Fibroblast of lung (primary cell): ENCODE results near the gene TIMMDC1. TPM values are rescaled to one million over a fixed set of nuclear protein-coding genes. Genes with fewer than 3 reads are reported as not detected.

Experiments used
- DNase-seq, 2 donors: peaks; one replicate each; pipeline versions ENCODE4 v3.0.0 to v3.0.0-alpha.2; 2010; ENCODE audit warnings: low read depth in 2 of 2
- H2AFZ ChIP-seq: 2 replicates; pipeline ENCODE4 v1.5.1; 2012; ENCODE audit warnings: low read length, control low read depth, inconsistent platforms
- H3K27ac ChIP-seq: 2 replicates; pipeline ENCODE4 v1.5.1; 2011; ENCODE audit warnings: low read length, control low read depth; ENCODE audit not compliant: insufficient read depth
- H3K27me3 ChIP-seq: 2 replicates; pipeline ENCODE4 v1.5.1; 2011; ENCODE audit warnings: mild to moderate bottlenecking, low read length; ENCODE audit not compliant: control insufficient read depth, insufficient read depth
- H3K36me3 ChIP-seq: 2 replicates; pipeline ENCODE4 v1.5.1; 2011; ENCODE audit warnings: low read length; ENCODE audit not compliant: control insufficient read depth, insufficient read depth
- H3K4me1 ChIP-seq: 2 replicates; pipeline ENCODE4 v1.5.1; 2011; ENCODE audit warnings: low read length; ENCODE audit not compliant: control insufficient read depth, insufficient read depth; ENCODE audit errors: extremely low read depth
- H3K4me2 ChIP-seq: 2 replicates; pipeline ENCODE4 v1.5.1; 2011; ENCODE audit warnings: low read length, control low read depth; ENCODE audit not compliant: insufficient read depth; ENCODE audit errors: extremely low read depth
- H3K4me3 ChIP-seq, 4 experiments: fragments of 200-600 bp in 1 of 4; sonication (generic) in 1 of 4; replicated peaks in 1 of 4; 2 replicates each; pipeline ENCODE4 v1.5.1; 2011 to 2016; ENCODE audit warnings: low read length in 4 of 4, low read depth in 3 of 4, mild to moderate bottlenecking in 3 of 4, control low read depth in 2 of 4, inconsistent platforms in 1 of 4, mixed read lengths in 1 of 4; ENCODE audit not compliant: insufficient read depth in 1 of 4; ENCODE audit errors: control extremely low read depth in 1 of 4
- H3K79me2 ChIP-seq: 2 replicates; pipeline ENCODE4 v1.5.1; 2012; ENCODE audit warnings: mild to moderate bottlenecking, low read length, inconsistent platforms; ENCODE audit not compliant: control insufficient read depth, insufficient read depth
- H3K9ac ChIP-seq: 2 replicates; pipeline ENCODE4 v1.5.1; 2011; ENCODE audit warnings: mild to moderate bottlenecking, low read length, control low read depth; ENCODE audit not compliant: insufficient read depth
- H3K9me3 ChIP-seq: 2 replicates; pipeline ENCODE4 v1.5.1; 2012; ENCODE audit warnings: low read depth, low read length; ENCODE audit not compliant: control insufficient read depth, insufficient read depth
- H4K20me1 ChIP-seq: 2 replicates; pipeline ENCODE4 v1.5.1; 2011; ENCODE audit warnings: low read length; ENCODE audit not compliant: control insufficient read depth, insufficient read depth; ENCODE audit errors: extremely low read depth
- CTCF ChIP-seq, 2 donors: IDR thresholded peaks in 1 of 2; conservative IDR thresholded peaks in 1 of 2; 1 replicate in 1 of 2; 2 replicates in 1 of 2; pipeline ENCODE4 v1.5.1; 2011 to 2012; ENCODE audit warnings: low read length in 2 of 2, control low read depth in 1 of 2, inconsistent platforms in 1 of 2, low read depth in 1 of 2, mild to moderate bottlenecking in 1 of 2
- EZH2 ChIP-seq: IDR thresholded peaks from 2 replicates; pipeline ENCODE4 v1.5.1; 2012; ENCODE audit warnings: low read length, control low read depth, mild to moderate bottlenecking; ENCODE audit errors: missing control alignments
- polyA plus RNA-seq, 2 donors: library from polyadenylated mRNA; depleted of rRNA in 1 of 2; stranded (reverse) in 1 of 2; unstranded in 1 of 2; fragments of >200 nt; gene quantifications; 2 replicates each; pipeline ENCODE4 v1.2.1, GENCODE V29; 2011 to 2012; ENCODE audit warnings: missing spikeins in 1 of 2
- total RNA-seq: library from RNA; depleted of rRNA; stranded (reverse); fragments of >200 nt; gene quantifications from 2 replicates; pipeline ENCODE4 v1.2.1, GENCODE V29; 2014

The TIMMDC1 gene
- total and polyA plus RNA-seq, 2 donors (not counting 1 experiment from before 2014, with no cell fraction given): 59.5 to 60.1 TPM

- no peaks in the 10 kb centered on the region for H4K20me1 ChIP-seq
Observed at GRCh38 chr3:119555309-119555735, 57.0 kb downstream of the TIMMDC1 start.

GRCh38 chr3:119555929-119556328 lies 57.6 kb downstream of the TIMMDC1 start:
- Histone ChIP-seq H4K20me1 (no peaks in the 10 kb centered on the region), H3K36me3 (no peaks in the 10 kb centered on the region), H3K27me3 (peaks cover 5% of the 10 kb centered on the region), H3K27ac (no peak overlapping the region), H3K79me2 (no peaks in the 10 kb centered on the region), H3K9me3 (no peaks in the 10 kb centered on the region), H3K4me3 (no peak overlapping the region), H3K9ac (no peak overlapping the region), H3K4me2 (no peak overlapping the region), H2AFZ (no peak overlapping the region), H3K4me1 (no peaks in the 10 kb centered on the region)
- no peak for DNase-seq
- TF ChIP-seq CTCF (conservative IDR thresholded peaks at IDR 0.05 in 1 of 2, IDR thresholded peaks at IDR 0.05 in 1 of 2; ENCODE audit: low read depth in 1 of 2, low read length in 2 of 2) (no peak), EZH2 (no peak)

More at GRCh38 chr3:119555309-119555735, 57.0 kb downstream of the TIMMDC1 start:
- H3K9me3 ChIP-seq: no peaks in the 10 kb centered on the region
- TF ChIP-seq EZH2 (no peak), CTCF (conservative IDR thresholded peaks at IDR 0.05 in 1 of 2, IDR thresholded peaks at IDR 0.05 in 1 of 2; ENCODE audit: low read depth in 1 of 2, low read length in 2 of 2) (no peak)
- no peak overlapping the region for H3K4me2 ChIP-seq
- H3K79me2 ChIP-seq: no peaks in the 10 kb centered on the region
- no peak for DNase-seq
- no peak overlapping the region for H3K4me3 ChIP-seq
- H3K27ac ChIP-seq: no peak overlapping the region
- no peaks in the 10 kb centered on the region for H3K4me1 ChIP-seq
- H2AFZ ChIP-seq: no peak overlapping the region
- no peak overlapping the region for H3K9ac ChIP-seq
- H3K36me3 ChIP-seq: no peaks in the 10 kb centered on the region
- peaks cover 5% of the 10 kb centered on the region for H3K27me3 ChIP-seq

- no peaks in the 10 kb centered on the region for H3K4me1 ChIP-seq
- H2AFZ ChIP-seq: no peak overlapping the region
- no peaks in the 10 kb centered on the region for H3K9me3 ChIP-seq
- no peak overlapping the region for H3K4me2 ChIP-seq
- H3K9ac ChIP-seq: no peak overlapping the region
- DNase-seq: no peak
- no peak overlapping the region for H3K4me3 ChIP-seq
- no peaks in the 10 kb centered on the region for H3K36me3 ChIP-seq
- H3K27me3 ChIP-seq: peaks cover 5% of the 10 kb centered on the region
- TF ChIP-seq EZH2 (no peak), CTCF (conservative IDR thresholded peaks at IDR 0.05 in 1 of 2, IDR thresholded peaks at IDR 0.05 in 1 of 2; ENCODE audit: low read depth in 1 of 2, low read length in 2 of 2) (no peak)
- H3K79me2 ChIP-seq: no peaks in the 10 kb centered on the region
- no peak overlapping the region for H3K27ac ChIP-seq
- no peaks in the 10 kb centered on the region for H4K20me1 ChIP-seq
Observed at GRCh38 chr3:119557192-119557876, 59.0 kb downstream of the TIMMDC1 start.
